Lower leg skin (tissue), 4 donors: ENCODE results near the gene VAV3. TPM values are rescaled to one million over a fixed set of nuclear protein-coding genes. Genes with fewer than 3 reads are reported as not detected.
A peak's percentile ranks its signal among the peaks of the same experiment; 100 is the strongest.

Source experiments
- DNase-seq, 2 donors: peaks; one replicate each; pipeline ENCODE4 v3.0.0-alpha.2; 2019; ENCODE audit warnings: low spot score in 2 of 2
- H3K4me3 ChIP-seq: fragments of 200-600 bp; sonication (generic); 2 replicates; pipeline ENCODE4 v1.5.1; 2017; ENCODE audit warnings: mild to moderate bottlenecking, low read depth; ENCODE audit not compliant: poor library complexity, severe bottlenecking
- CTCF ChIP-seq, 3 donors: fragments of 450-650 bp; IDR thresholded peaks; one replicate each; pipeline ENCODE4 v1.5.1; 2016; ENCODE audit warnings: antibody characterized with exemption in 3 of 3, mild to moderate bottlenecking in 3 of 3, moderate library complexity in 2 of 3
- POLR2A ChIP-seq, 2 donors: fragments of 450-650 bp; IDR thresholded peaks; one replicate each; pipeline ENCODE4 v1.6.1; 2016 to 2017; ENCODE audit warnings: antibody characterized with exemption in 2 of 2, mild to moderate bottlenecking in 1 of 2, moderate library complexity in 1 of 2
- WGBS, 2 donors: methylation state at CpG; one replicate each; pipeline ENCODE4 v1.1.5; 2018; 5-methylcytosine and 5-hydroxymethylcytosine counted together
- intact Hi-C: fragments of 100-400 bp; cut with DNase I; formaldehyde crosslinking; loops from one replicate; pipeline ENCODE4 v1.15.0; 2023; ENCODE audit warnings: low total_unique reads
- total RNA-seq, 4 donors: library from RNA; depleted of rRNA; stranded (reverse); fragments of >200 nt; gene quantifications; one replicate each; pipeline ENCODE4 v1.1.0, GENCODE V29; 2016

The VAV3 gene
- total RNA-seq, 4 donors from 2014 or later, result 102 to 200 (median 147) TPM

GRCh38 chr1:107533436-107533835, 431.5 kb downstream of the VAV3 start:
- H3K4me3 ChIP-seq, result no peak overlapping the region
- WGBS, 2 donors, result 72 to 83% methylated on average over 2 of the region's 2 CpGs
- intact Hi-C loops, result no loop called here
- DNase-seq, result no peak
- TF ChIP-seq POLR2A (IDR thresholded peaks at IDR 0.05) (no peak), CTCF (IDR thresholded peaks at IDR 0.05) (no peak)

- no peak for DNase-seq
- no peak for TF ChIP-seq POLR2A (IDR thresholded peaks at IDR 0.05)
- TF ChIP-seq CTCF (IDR thresholded peaks at IDR 0.05), result no peak
- no peak overlapping the region for H3K4me3 ChIP-seq
- WGBS, 2 donors, result 65 to 67% methylated on average over 5 of the region's 5 CpGs
- intact Hi-C loops, result no loop called here
Measured at GRCh38 chr1:107532318-107532717, 432.7 kb downstream of the VAV3 start.

GRCh38 chr1:107531065-107531908, 433.7 kb downstream of the VAV3 start:
- DNase-seq, result no peak
- 62 to 68% methylated on average over 12 of the region's 12 CpGs for WGBS, 2 donors
- intact Hi-C loops, result no loop called here
- H3K4me3 ChIP-seq, result no peak overlapping the region
- TF ChIP-seq POLR2A (IDR thresholded peaks at IDR 0.05), result no peak
- TF ChIP-seq CTCF (IDR thresholded peaks at IDR 0.05), result no peak

- TF ChIP-seq POLR2A (IDR thresholded peaks at IDR 0.05), result no peak
- TF ChIP-seq CTCF (IDR thresholded peaks at IDR 0.05), result no peak
- intact Hi-C loops, result no loop called here
Measured at GRCh38 chr1:107530543-107530942, 434.4 kb downstream of the VAV3 start.

GRCh38 chr1:107529511-107530149, 435.4 kb downstream of the VAV3 start:
- WGBS, 2 donors, result 23 to 25% methylated on average over 6 of the region's 6 CpGs
- intact Hi-C loops, result no loop called here
- TF ChIP-seq POLR2A (IDR thresholded peaks at IDR 0.05) (no peak), CTCF (IDR thresholded peaks at IDR 0.05) (peak in 1 of 3 donors; percentile 57)
- no peak for DNase-seq
- no peak overlapping the region for H3K4me3 ChIP-seq

More at GRCh38 chr1:107530543-107530942, 434.4 kb downstream of the VAV3 start:
- WGBS, 2 donors, result 37 to 43% methylated on average over 6 of the region's 6 CpGs
- H3K4me3 ChIP-seq, result no peak overlapping the region
- no peak for DNase-seq
